NCI-H2107 (cell line): Measurements from ENCODE around the gene NDUFB5.
"Not testable (repeated sequence)": the region's sequence is repeated elsewhere in the genome, so short reads cannot be mapped to it uniquely, and the experiment has no call there.

Experiments
- DNase-seq: peaks from one replicate; lab custom pipeline; 2025; lab: John Stamatoyannopoulos, UW

NDUFB5 gene

GRCh38 chr3:179630753-179631451 lies 26.3 kb downstream of the NDUFB5 start:
- DNase-seq = no peak

- DNase-seq = no peak
Measured at GRCh38 chr3:179640469-179640868, 35.9 kb downstream of the NDUFB5 start.

- DNase-seq = no peak
Measured at GRCh38 chr3:179642871-179643270, 38.3 kb downstream of the NDUFB5 start.

GRCh38 chr3:179643837-179644236 lies 39.2 kb downstream of the NDUFB5 start:
- not testable (repeated sequence) for DNase-seq

- no peak for DNase-seq
Measured at GRCh38 chr3:179646177-179646576, 41.6 kb downstream of the NDUFB5 start.

GRCh38 chr3:179651687-179652446 lies 47.3 kb downstream of the NDUFB5 start:
- no peak for DNase-seq

GRCh38 chr3:179652447-179653095 lies 48.0 kb downstream of the NDUFB5 start, which contains the start of gene USP13:
Gene USP13, plus strand, starts transcription at chr3:179653040. Its CDS starts 186 bp downstream, at chr3:179653226.
- no peak for DNase-seq

- peak; percentile 70 for DNase-seq
Measured at GRCh38 chr3:179653096-179653797, 48.7 kb downstream of the NDUFB5 start.

GRCh38 chr3:179655236-179655635 lies 50.6 kb downstream of the NDUFB5 start:
- DNase-seq = no peak

GRCh38 chr3:179658606-179659005 lies 54.0 kb downstream of the NDUFB5 start:
- no peak for DNase-seq

- no peak for DNase-seq
Measured at GRCh38 chr3:179660872-179661271, 56.3 kb downstream of the NDUFB5 start.

GRCh38 chr3:179661777-179662176 lies 57.2 kb downstream of the NDUFB5 start:
- DNase-seq = no peak

- no peak for DNase-seq
Measured at GRCh38 chr3:179663093-179663492, 58.5 kb downstream of the NDUFB5 start.

- DNase-seq = no peak
Measured at GRCh38 chr3:179666030-179666429, 61.4 kb downstream of the NDUFB5 start.

- peak; percentile 84 for DNase-seq
Measured at GRCh38 chr3:179666436-179667035, 61.9 kb downstream of the NDUFB5 start.

GRCh38 chr3:179668429-179668828 lies 63.8 kb downstream of the NDUFB5 start:
- DNase-seq = no peak

GRCh38 chr3:179670311-179670710 lies 65.7 kb downstream of the NDUFB5 start:
- DNase-seq = no peak

GRCh38 chr3:179671309-179671708 lies 66.7 kb downstream of the NDUFB5 start:
- DNase-seq = no peak

GRCh38 chr3:179671747-179672242 lies 67.2 kb downstream of the NDUFB5 start:
- no peak for DNase-seq

- no peak for DNase-seq
Measured at GRCh38 chr3:179672918-179673317, 68.3 kb downstream of the NDUFB5 start.

- no peak for DNase-seq
Measured at GRCh38 chr3:179673523-179673922, 68.9 kb downstream of the NDUFB5 start.

GRCh38 chr3:179676081-179676480 lies 71.5 kb downstream of the NDUFB5 start:
- no peak for DNase-seq
